Peyer's patch (tissue), 4 donors: ENCODE results near the gene ARHGAP19.

ENCODE experiments used
- POLR2A ChIP-seq, 2 donors: fragments of 450-650 bp; IDR thresholded peaks; one replicate each; pipeline ENCODE4 v1.5.1; 2017; ENCODE audit warnings: antibody characterized with exemption in 2 of 2, mild to moderate bottlenecking in 2 of 2, moderate library complexity in 2 of 2
- TF ChIP-seq, protein P1 (sequence below), 6 experiments: fragments of 450-650 bp in 4 of 6; fragments of 200-600 bp in 2 of 6; sonication (generic) in 1 of 6; IDR thresholded peaks; one replicate each; pipeline ENCODE4 v1.5.1; 2017 to 2019; ENCODE audit warnings: antibody characterized with exemption in 6 of 6, mild to moderate bottlenecking in 3 of 6, moderate library complexity in 1 of 6

DNA sequence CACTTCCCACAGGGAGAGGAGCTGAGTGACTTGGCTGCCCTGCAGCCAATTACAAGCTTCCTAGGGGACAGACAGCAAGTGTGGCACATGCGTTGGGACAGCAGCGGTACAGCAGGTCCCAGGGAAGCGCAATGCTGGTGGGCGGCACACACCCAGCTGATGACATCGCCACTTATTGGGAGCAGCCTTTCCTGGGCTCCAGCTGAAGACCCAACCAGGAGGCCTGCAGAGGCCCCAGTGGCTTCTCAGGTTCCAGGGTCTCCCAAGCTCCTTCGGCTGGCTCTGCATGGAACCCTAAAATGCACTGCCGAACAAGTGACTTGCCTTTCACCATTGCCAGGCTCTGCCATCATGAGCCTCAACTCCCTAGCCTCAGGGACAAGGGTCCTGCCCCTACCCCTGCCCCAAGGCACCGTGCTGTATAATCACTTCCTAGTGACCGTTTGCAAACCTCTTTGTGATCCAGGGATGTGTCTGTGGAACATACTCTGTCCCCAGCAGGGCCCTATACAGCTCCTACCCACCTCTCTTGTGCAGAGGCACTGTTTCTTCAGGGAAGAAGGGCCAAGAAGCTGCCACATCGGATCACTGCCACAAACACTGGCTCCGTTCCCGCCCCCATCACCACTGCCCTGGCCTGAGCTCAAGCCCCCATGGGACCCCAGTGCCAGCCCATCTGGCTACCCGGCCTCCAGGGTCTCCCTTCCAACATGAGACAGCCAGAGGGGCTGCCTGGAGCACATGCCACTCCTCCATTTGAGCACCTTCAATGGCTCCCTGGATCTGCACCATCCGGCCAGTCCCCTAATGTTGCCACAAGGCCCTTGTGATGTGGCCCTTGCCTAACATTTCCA is 87.4 kb downstream of the ARHGAP19 start:
- TF ChIP-seq, protein P1, sequence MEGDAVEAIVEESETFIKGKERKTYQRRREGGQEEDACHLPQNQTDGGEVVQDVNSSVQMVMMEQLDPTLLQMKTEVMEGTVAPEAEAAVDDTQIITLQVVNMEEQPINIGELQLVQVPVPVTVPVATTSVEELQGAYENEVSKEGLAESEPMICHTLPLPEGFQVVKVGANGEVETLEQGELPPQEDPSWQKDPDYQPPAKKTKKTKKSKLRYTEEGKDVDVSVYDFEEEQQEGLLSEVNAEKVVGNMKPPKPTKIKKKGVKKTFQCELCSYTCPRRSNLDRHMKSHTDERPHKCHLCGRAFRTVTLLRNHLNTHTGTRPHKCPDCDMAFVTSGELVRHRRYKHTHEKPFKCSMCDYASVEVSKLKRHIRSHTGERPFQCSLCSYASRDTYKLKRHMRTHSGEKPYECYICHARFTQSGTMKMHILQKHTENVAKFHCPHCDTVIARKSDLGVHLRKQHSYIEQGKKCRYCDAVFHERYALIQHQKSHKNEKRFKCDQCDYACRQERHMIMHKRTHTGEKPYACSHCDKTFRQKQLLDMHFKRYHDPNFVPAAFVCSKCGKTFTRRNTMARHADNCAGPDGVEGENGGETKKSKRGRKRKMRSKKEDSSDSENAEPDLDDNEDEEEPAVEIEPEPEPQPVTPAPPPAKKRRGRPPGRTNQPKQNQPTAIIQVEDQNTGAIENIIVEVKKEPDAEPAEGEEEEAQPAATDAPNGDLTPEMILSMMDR (IDR thresholded peaks at IDR 0.05), result no peak
- TF ChIP-seq POLR2A (IDR thresholded peaks at IDR 0.05), result no peak
